H1 (cell line): ENCODE data around the gene TAOK1. TPM values are rescaled to one million over a fixed set of nuclear protein-coding genes. Genes with fewer than 3 reads are reported as not detected.
A peak's percentile ranks its signal among the peaks of the same experiment; 100 is the strongest.

Source experiments
- CTCF ChIA-PET: fragments of 300-600 bp; sonication (Branson Sonifier 250); formaldehyde crosslinking; loops from one replicate; lab custom pipeline; 2021; ENCODE audit not compliant: partially characterized antibody; lab: Charles Lee
- POLR2A ChIA-PET: fragments of 300-600 bp; sonication (Branson Sonifier 250); formaldehyde crosslinking; loops from one replicate; lab custom pipeline; 2021; ENCODE audit warnings: inconsistent platforms; ENCODE audit not compliant: partially characterized antibody; lab: Charles Lee
- DNase-seq, 2 experiments: peaks; one replicate each; pipeline versions ENCODE4 v3.0.0 to v3.0.0-alpha.2; 2010 to 2022; ENCODE audit warnings: low spot score in 2 of 2, low read depth in 1 of 2, mixed read lengths in 1 of 2
- FAIRE-seq: peaks from 2 replicates; lab custom pipeline; 2011; peaks lifted over from hg19 to GRCh38; lab: Jason Lieb, UNC
- H2AFZ ChIP-seq: 2 replicates; pipeline ENCODE4 v1.8.1; 2012; ENCODE audit warnings: low read length, inconsistent platforms
- H2AK5ac ChIP-seq: 2 replicates; pipeline ENCODE4 v1.6.1; 2013; ENCODE audit warnings: low read depth, low read length
- H2BK120ac ChIP-seq: replicated peaks from 2 replicates; pipeline ENCODE3; 2013; ENCODE audit warnings: low read depth, low read length, inconsistent platforms
- H2BK12ac ChIP-seq: 2 replicates; pipeline ENCODE4 v1.6.1; 2013; ENCODE audit warnings: low read depth, low read length
- H2BK15ac ChIP-seq: 2 replicates; pipeline ENCODE4 v1.6.1; 2013; ENCODE audit warnings: low read length
- H2BK20ac ChIP-seq: 2 replicates; pipeline ENCODE4 v1.6.1; 2013; ENCODE audit warnings: low read length
- H2BK5ac ChIP-seq: 2 replicates; pipeline ENCODE4 v1.6.1; 2013; ENCODE audit warnings: low read depth, low read length
- H3K14ac ChIP-seq: 2 replicates; pipeline ENCODE4 v1.6.1; 2013; ENCODE audit warnings: inconsistent platforms; ENCODE audit not compliant: insufficient read length
- H3K18ac ChIP-seq: 2 replicates; pipeline ENCODE4 v1.6.1; 2013; ENCODE audit warnings: low read length; ENCODE audit errors: extremely low read depth
- H3K23ac ChIP-seq: 2 replicates; pipeline ENCODE4 v1.6.1; 2013; ENCODE audit warnings: inconsistent platforms; ENCODE audit not compliant: insufficient read length
- H3K23me2 ChIP-seq: 2 replicates; pipeline ENCODE4 v1.6.1; 2013; ENCODE audit warnings: low read depth, low read length
- H3K27ac ChIP-seq: 2 replicates; pipeline ENCODE4 v1.6.1; 2011; ENCODE audit warnings: low read depth, low read length, inconsistent platforms
- H3K27me3 ChIP-seq, 4 experiments: replicated peaks in 1 of 4; 1 replicate in 1 of 4; 2 replicates in 3 of 4; pipeline versions ENCODE4 v1.6.1 to v1.8.1; 2011 to 2013; ENCODE audit warnings: low read length in 3 of 4, mild to moderate bottlenecking in 3 of 4, inconsistent platforms in 2 of 4, mixed read lengths in 2 of 4, moderate library complexity in 1 of 4; ENCODE audit not compliant: control insufficient read depth in 3 of 4, insufficient read depth in 3 of 4; ENCODE audit errors: extremely low read depth in 1 of 4
- H3K36me3 ChIP-seq, 4 experiments: 2 replicates each; pipeline versions ENCODE4 v1.6.1 to v1.8.1; 2011 to 2013; ENCODE audit warnings: mild to moderate bottlenecking in 4 of 4, low read length in 3 of 4, moderate library complexity in 2 of 4, control low read depth in 1 of 4, inconsistent platforms in 1 of 4; ENCODE audit not compliant: insufficient read depth in 4 of 4, control insufficient read depth in 2 of 4
- H3K4ac ChIP-seq: replicated peaks from 2 replicates; pipeline ENCODE3; 2013; ENCODE audit warnings: low read length, low read depth, mixed read lengths, inconsistent platforms; ENCODE audit not compliant: insufficient read length
- H3K4me1 ChIP-seq, 4 experiments: replicated peaks in 1 of 4; 1 replicate in 1 of 4; 2 replicates in 3 of 4; pipeline versions ENCODE4 v1.6.1 to v1.8.1; 2011 to 2013; ENCODE audit warnings: low read length in 3 of 4, inconsistent platforms in 2 of 4, mixed read lengths in 1 of 4; ENCODE audit not compliant: insufficient read depth in 4 of 4, control insufficient read depth in 3 of 4
- H3K4me2 ChIP-seq, 2 experiments: 2 replicates each; pipeline versions ENCODE4 v1.6.1 to v1.8.1; 2011 to 2013; ENCODE audit warnings: low read depth in 2 of 2, low read length in 2 of 2, control low read depth in 1 of 2, inconsistent platforms in 1 of 2, mild to moderate bottlenecking in 1 of 2; ENCODE audit not compliant: insufficient read depth in 1 of 2
- H3K4me3 ChIP-seq, 4 experiments: fragments of 200-600, 300-600 bp in 1 of 4; sonication (generic), shearing (Covaris generic), sonication (Bioruptor Twin) in 1 of 4; 2 replicates each; pipeline versions ENCODE4 v1.5.1 to v1.8.1; 2011 to 2016; ENCODE audit warnings: low read length in 4 of 4, low read depth in 3 of 4, control low read depth in 2 of 4, inconsistent platforms in 2 of 4, mild to moderate bottlenecking in 2 of 4, mixed read lengths in 1 of 4, moderate library complexity in 1 of 4; ENCODE audit not compliant: insufficient read depth in 2 of 4; ENCODE audit errors: extremely low read depth in 1 of 4
- H3K56ac ChIP-seq: replicated peaks from 2 replicates; pipeline ENCODE3; 2013; ENCODE audit warnings: low read depth, mild to moderate bottlenecking, mixed read lengths, low read length, inconsistent platforms; ENCODE audit not compliant: insufficient read length
- H3K79me1 ChIP-seq: 2 replicates; pipeline ENCODE4 v1.6.1; 2013; ENCODE audit warnings: low read depth, low read length, control low read depth
- H3K79me2 ChIP-seq, 2 experiments: 2 replicates each; pipeline versions ENCODE4 v1.6.1 to v1.8.1; 2012 to 2013; ENCODE audit warnings: low read length in 2 of 2, mild to moderate bottlenecking in 2 of 2, inconsistent platforms in 1 of 2; ENCODE audit not compliant: insufficient read depth in 2 of 2, control insufficient read depth in 1 of 2
- H3K9ac ChIP-seq, 4 experiments: replicated peaks in 1 of 4; 1 replicate in 1 of 4; 2 replicates in 3 of 4; pipeline versions ENCODE4 v1.6.1 to v1.8.1; 2011 to 2013; ENCODE audit warnings: low read depth in 3 of 4, low read length in 3 of 4, control low read depth in 2 of 4, mild to moderate bottlenecking in 2 of 4, moderate library complexity in 2 of 4, inconsistent platforms in 1 of 4; ENCODE audit errors: extremely low read depth in 1 of 4
- H3K9me3 ChIP-seq, 2 experiments: 2 replicates each; pipeline versions ENCODE4 v1.6.1 to v1.8.1; 2012 to 2013; ENCODE audit warnings: mild to moderate bottlenecking in 2 of 2, moderate library complexity in 2 of 2, control low read depth in 1 of 2, inconsistent platforms in 1 of 2, low read depth in 1 of 2, low read length in 1 of 2, mixed read lengths in 1 of 2; ENCODE audit not compliant: insufficient read depth in 2 of 2
- H4K20me1 ChIP-seq, 2 experiments: replicated peaks in 1 of 2; 2 replicates each; pipeline versions ENCODE3 to v1.8.1; 2011 to 2013; ENCODE audit warnings: inconsistent platforms in 2 of 2, low read length in 2 of 2, mild to moderate bottlenecking in 1 of 2; ENCODE audit not compliant: insufficient read depth in 2 of 2, control insufficient read depth in 1 of 2
- H4K5ac ChIP-seq: 2 replicates; pipeline ENCODE4 v1.6.1; 2013; ENCODE audit warnings: low read length, low read depth, mixed read lengths, inconsistent platforms; ENCODE audit not compliant: insufficient read length
- H4K8ac ChIP-seq: 2 replicates; pipeline ENCODE4 v1.8.0; 2013; ENCODE audit warnings: mild to moderate bottlenecking, moderate library complexity, low read length, inconsistent platforms; ENCODE audit not compliant: insufficient read depth; ENCODE audit errors: extremely low read depth
- H4K91ac ChIP-seq: replicated peaks from 2 replicates; pipeline ENCODE3; 2013; ENCODE audit warnings: low read length, mixed read lengths, inconsistent platforms; ENCODE audit not compliant: insufficient read length
- EZH2 ChIP-seq: fragments of 200-600 bp; sonication (generic); IDR thresholded peaks from 2 replicates; pipeline ENCODE4 v1.7.1; 2012; ENCODE audit warnings: low read depth, mild to moderate bottlenecking, moderate library complexity, low read length, inconsistent platforms; ENCODE audit not compliant: severe bottlenecking
- PHF8 ChIP-seq: fragments of 200-600 bp; sonication (generic); conservative IDR thresholded peaks from 2 replicates; pipeline ENCODE4 v1.7.1; 2012; ENCODE audit warnings: low read depth, mild to moderate bottlenecking, inconsistent platforms, low read length, moderate library complexity
- WGBS, 2 experiments: shearing (Covaris generic) in 1 of 2; methylation state at CpG; one replicate each; pipeline versions ENCODE4 v1.1.6 to v1.1.7; 2013 to 2015; ENCODE audit warnings: low lambda C conversion rate in 2 of 2, mixed read lengths in 2 of 2, inconsistent platforms in 1 of 2, low coverage in 1 of 2, missing lambda C conversion rate in 1 of 2; ENCODE audit not compliant: insufficient replicate concordance in 2 of 2, insufficient coverage in 1 of 2, insufficient read length in 1 of 2; ENCODE audit errors: extremely low coverage in 1 of 2, missing lambda C conversion rate in 1 of 2; 5-methylcytosine and 5-hydroxymethylcytosine counted together
- polyA plus RNA-seq, 7 experiments: library from polyadenylated mRNA; depleted of rRNA in 3 of 7; stranded (reverse) in 5 of 7; unstranded in 2 of 7; fragments of >200 nt in 5 of 7; fragments of 200-250 nt in 2 of 7; gene quantifications; 1 replicate in 5 of 7; 2 replicates in 1 of 7; 4 replicates in 1 of 7; pipeline versions ENCODE4 v1.2.1 to v1.2.3, GENCODE V29; 2011 to 2013; ENCODE audit warnings: missing spikeins in 2 of 7, mixed read lengths in 2 of 7
- total RNA-seq: library from RNA; stranded (reverse); fragmentation: NEBNext Ultra II Directional; extraction: Animal tissue kit (Norgen Biotek cat#: 25700); gene quantifications from 2 replicates; pipeline ENCODE4 v1.2.1, GENCODE V29; 2021

Gene TAOK1
- total and polyA plus RNA-seq, 2 of the 8 experiments (the other 6 are each of a cell fraction or from before 2014, with no cell fraction given) = 12.2 to 90.6 TPM

GRCh38 chr17:29595943-29596774, 206.0 kb downstream of the TAOK1 start:
- FAIRE-seq (no peak), DNase-seq (no peak)
- CTCF ChIA-PET = interaction anchor here (1.0 to 8.1 kb wide), 7 partner anchors 13 to 335 kb away, joined by 3 to 74 read pairs (median 4); no protein-coding TSS in a partner anchor
- Histone ChIP-seq H3K56ac (no peak overlapping the region), H4K5ac (no peak overlapping the region), H3K9ac (no peak overlapping the region), H3K36me3 (no peaks in the 10 kb centered on the region), H3K9me3 (no peaks in the 10 kb centered on the region), H3K27me3 (no peaks in the 10 kb centered on the region), H3K14ac (no peak overlapping the region), H3K4me3 (no peak overlapping the region), H4K8ac (0 out of 2 replicates have a peak overlapping the region, but pooled peaks have one; percentile 9), H2AFZ (no peak overlapping the region), H2BK15ac (no peak overlapping the region), H3K4me1 (peaks cover 10 to 48% (median 32%) of the 10 kb centered on the region in 4 experiments), H2BK120ac (peak overlapping the region; percentile 26), H3K23ac (no peak overlapping the region), H4K20me1 (peaks cover 0 to 20% of the 10 kb centered on the region in 2 experiments), H2BK20ac (no peak overlapping the region), H3K18ac (peak overlapping the region; percentile 5; the same call in 1 of the 2 replicates), H3K4ac (no peak overlapping the region), H3K79me2 (peaks cover 0 to 40% of the 10 kb centered on the region in 2 experiments; a peak in 2 of 4 replicates), H3K4me2 (peak overlapping the region; percentile 57 to 75; a peak in 3 of 4 replicates), H2AK5ac (peak overlapping the region; percentile 85; the same call in 1 of the 2 replicates), H2BK12ac (peak overlapping the region; percentile 98; the same call in 1 of the 2 replicates), H3K27ac (no peak overlapping the region), H2BK5ac (0 out of 2 replicates have a peak overlapping the region, but pooled peaks have one; percentile 93), H3K79me1 (peaks cover 9% of the 10 kb centered on the region), H3K23me2 (peaks cover 18% of the 10 kb centered on the region), H4K91ac (peak overlapping the region; percentile 82)
- WGBS, 2 experiments = 80% methylated on average over 12 of the region's 12 CpGs; no CpG with 5 or more reads in 1 of the 2 experiments
- POLR2A ChIA-PET = interaction anchor here (0.6 to 1.3 kb wide), 3 partner anchors 11 to 120 kb away, joined by 3 to 4 read pairs (median 3); no protein-coding TSS in a partner anchor
- TF ChIP-seq PHF8 (no peak), EZH2 (no peak)
